Pancreas (tissue), 10 donors: ENCODE results near the gene EZH1. TPM values are rescaled to one million over a fixed set of nuclear protein-coding genes. Genes with fewer than 3 reads are reported as not detected.
"Not testable (repeated sequence)": the region's sequence is repeated elsewhere in the genome, so short reads cannot be mapped to it uniquely, and the experiment has no call there.

Source experiments
- ATAC-seq, 4 donors: fragments of 200-7000 bp; cut with Tn5 transposase; one replicate each; pipeline versions ENCODE4 v1.8.0 to v1.9.1; 2020; ENCODE audit warnings: mild to moderate bottlenecking in 4 of 4, moderate library complexity in 4 of 4
- DNase-seq, 6 donors: peaks; one replicate each; pipeline ENCODE4 v3.0.0-alpha.2; 2020
- FAIRE-seq: peaks from 2 replicates; lab custom pipeline; 2012; peaks lifted over from hg19 to GRCh38; lab: Jason Lieb, UNC
- H3K27ac ChIP-seq, 4 donors: fragments of 200-600 bp; sonication (generic); 1 replicate in 3 of 4; 2 replicates in 1 of 4; pipeline versions ENCODE4 v1.5.0 to v1.8.0; 2020
- H3K27me3 ChIP-seq, 4 donors: fragments of 200-600 bp; one replicate each; pipeline ENCODE4 v1.8.0; 2021
- H3K36me3 ChIP-seq, 3 donors: fragments of 200-600 bp; sonication (generic) in 1 of 3; one replicate each; pipeline versions ENCODE4 v1.5.0 to v1.8.0; 2020 to 2021
- H3K4me1 ChIP-seq, 3 donors: fragments of 200-600 bp; one replicate each; pipeline ENCODE4 v1.8.0; 2021
- H3K4me3 ChIP-seq, 4 donors: fragments of 200-600 bp; sonication (generic) in 2 of 4; one replicate each; pipeline versions ENCODE4 v1.5.0 to v1.8.0; 2020 to 2021
- H3K9me3 ChIP-seq, 4 donors: fragments of 200-600 bp; one replicate each; pipeline ENCODE4 v1.8.0; 2021
- WGBS, 2 donors: extraction: QIAGEN DNeasy Blood & Tissue Kit; methylation state at CpG; one replicate each; pipeline ENCODE4 v1.1.7; 2013; 5-methylcytosine and 5-hydroxymethylcytosine counted together
- intact Hi-C, 3 donors: fragments of 100-400 bp; cut with DNase I; formaldehyde crosslinking; loops; one replicate each; pipeline versions ENCODE4 v1.11.1 to v1.14.2; 2022
- polyA plus RNA-seq, 2 donors: library from polyadenylated mRNA; stranded (reverse); fragments of 200-250 nt; gene quantifications; one replicate each; pipeline ENCODE4 v1.2.3, GENCODE V29; 2013
- total RNA-seq, 6 donors: library from RNA; stranded (reverse); fragmentation: NEBNext Ultra II Directional in 4 of 6; extraction: Animal tissue kit (Norgen Biotek cat#: 25700) in 4 of 6; gene quantifications; one replicate each; pipeline versions ENCODE4 v1.2.1 to v1.2.4, GENCODE V29; 2021 to 2023
- TF ChIP-seq, protein P1 (sequence below), 4 donors: fragments of 200-600 bp; sonication (generic) in 3 of 4; IDR thresholded peaks; one replicate each; pipeline versions ENCODE4 v1.5.0 to v1.8.0; 2021; ENCODE audit warnings: antibody characterized with exemption in 4 of 4
- donor health status: healthy with polysubstance abuse.
- donor health status: DM: no; HTN: no; CAD: no; lungs with moderate emphysema.
- donor health status: DM: no; HTN: no; CAD: no.
- donor health status: control.
- donor health status: control.
- donor health status: Bipolar disorder and iron deficiency.
- donor health status: DM: yes; HTN: yes; CAD: no.
- donor health status: DM: no; HTN: no; CAD: no.
- donor health status: DM: no; HTN: no; CAD: no.
- donor health status: DM: yes; HTN: yes; CAD: no.

Gene EZH1
- total and polyA plus RNA-seq, 8 donors, result 8.8 to 25.4 (median 15.5) TPM

DNA sequence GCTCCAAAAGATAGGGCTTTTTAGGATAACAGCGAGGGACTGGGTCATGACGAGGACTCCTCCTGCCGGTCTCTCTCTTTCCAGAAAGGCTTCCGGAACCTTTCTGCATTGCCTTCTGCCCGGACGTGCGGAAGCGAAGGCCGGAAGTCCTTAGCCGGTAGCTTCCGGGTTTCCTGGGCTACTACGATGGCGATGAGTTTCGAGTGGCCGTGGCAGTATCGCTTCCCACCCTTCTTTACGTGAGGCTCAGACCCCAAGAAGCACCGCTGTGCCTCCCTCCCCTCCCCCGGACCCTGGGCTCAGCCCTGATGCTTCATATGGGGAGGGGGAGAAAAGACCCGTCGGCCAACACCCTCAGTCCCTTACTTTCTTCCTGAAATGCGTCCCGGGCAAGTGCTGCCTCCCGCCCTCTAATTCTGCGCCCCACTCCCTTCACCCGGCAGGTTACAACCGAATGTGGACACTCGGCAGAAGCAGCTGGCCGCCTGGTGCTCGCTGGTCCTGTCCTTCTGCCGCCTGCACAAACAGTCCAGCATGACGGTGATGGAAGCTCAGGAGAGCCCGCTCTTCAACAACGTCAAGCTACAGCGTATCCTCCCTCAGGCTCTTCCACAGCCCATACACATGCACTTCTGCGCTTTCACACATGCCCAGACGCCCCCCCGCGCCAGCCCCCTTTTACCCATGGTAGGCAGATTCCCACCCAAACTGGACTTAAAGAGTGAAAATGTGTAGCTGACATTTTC lies 28.6 kb upstream of the EZH1 start, which contains the start of gene VPS25:
TSS of gene VPS25 (plus strand) at position 160 of the 746 bp plus-strand sequence. CDS start at position 187, 27 bp downstream.
- Histone ChIP-seq H3K27me3 (no peaks in the 10 kb centered on the region), H3K36me3 (peaks cover 0 to 18% (median 12%) of the 10 kb centered on the region in 3 donors), H3K4me1 (peaks cover 0 to 17% (median 0%) of the 10 kb centered on the region in 3 donors), H3K4me3 (peak within 1 kb of the TSS; percentile 55 to 98 (median 76)), H3K9me3 (no peaks in the 10 kb centered on the region), H3K27ac (peak within 1 kb of the TSS; percentile 11 to 71 (median 41))
- peak in 5 of 6 donors; percentile 70 to 80 (median 71) for DNase-seq
- ATAC-seq, result peak; percentile 93 to 99 (median 98)
- TF ChIP-seq, protein P1, sequence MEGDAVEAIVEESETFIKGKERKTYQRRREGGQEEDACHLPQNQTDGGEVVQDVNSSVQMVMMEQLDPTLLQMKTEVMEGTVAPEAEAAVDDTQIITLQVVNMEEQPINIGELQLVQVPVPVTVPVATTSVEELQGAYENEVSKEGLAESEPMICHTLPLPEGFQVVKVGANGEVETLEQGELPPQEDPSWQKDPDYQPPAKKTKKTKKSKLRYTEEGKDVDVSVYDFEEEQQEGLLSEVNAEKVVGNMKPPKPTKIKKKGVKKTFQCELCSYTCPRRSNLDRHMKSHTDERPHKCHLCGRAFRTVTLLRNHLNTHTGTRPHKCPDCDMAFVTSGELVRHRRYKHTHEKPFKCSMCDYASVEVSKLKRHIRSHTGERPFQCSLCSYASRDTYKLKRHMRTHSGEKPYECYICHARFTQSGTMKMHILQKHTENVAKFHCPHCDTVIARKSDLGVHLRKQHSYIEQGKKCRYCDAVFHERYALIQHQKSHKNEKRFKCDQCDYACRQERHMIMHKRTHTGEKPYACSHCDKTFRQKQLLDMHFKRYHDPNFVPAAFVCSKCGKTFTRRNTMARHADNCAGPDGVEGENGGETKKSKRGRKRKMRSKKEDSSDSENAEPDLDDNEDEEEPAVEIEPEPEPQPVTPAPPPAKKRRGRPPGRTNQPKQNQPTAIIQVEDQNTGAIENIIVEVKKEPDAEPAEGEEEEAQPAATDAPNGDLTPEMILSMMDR (IDR thresholded peaks at IDR 0.05), result no peak
- FAIRE-seq, result no peak
- intact Hi-C loops, result no loop called here
- WGBS, 2 donors, result 0% methylated on average over 39 of the region's 39 CpGs

DNA sequence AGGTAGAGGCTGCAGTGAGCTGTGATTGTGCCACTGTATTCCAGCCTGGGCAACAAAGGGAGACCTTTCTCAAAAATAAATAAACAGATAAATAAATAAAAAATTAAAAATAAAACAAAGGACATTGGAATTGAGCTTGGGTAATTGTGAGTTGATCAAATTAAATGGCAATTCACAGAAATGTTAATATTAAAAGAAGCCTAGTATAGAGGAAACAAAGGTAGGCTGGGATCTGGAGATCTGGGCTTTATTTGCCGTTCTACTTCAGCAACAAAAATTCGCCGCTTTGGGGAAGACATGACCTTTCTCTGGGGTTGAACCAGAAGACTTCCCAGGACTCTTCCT lies 28.1 kb upstream of the EZH1 start:
- no peak for DNase-seq
- H3K4me1 ChIP-seq, result peaks cover 0 to 17% (median 0%) of the 10 kb centered on the region in 3 donors
- peak in 3 of 4 donors; percentile 10 to 15 (median 12) for ATAC-seq
- FAIRE-seq, result no peak
- H3K9me3 ChIP-seq, result no peaks in the 10 kb centered on the region
- 3 to 8% methylated on average over 3 of the region's 3 CpGs for WGBS, 2 donors
- TF ChIP-seq, protein P1 (IDR thresholded peaks at IDR 0.05), result no peak
- H3K27me3 ChIP-seq, result no peaks in the 10 kb centered on the region
- peak overlapping the region; percentile 55 to 98 (median 76) for H3K4me3 ChIP-seq
- peak overlapping the region; percentile 11 to 71 (median 41) for H3K27ac ChIP-seq
- peaks cover 0 to 12% (median 6%) of the 10 kb centered on the region in 3 donors for H3K36me3 ChIP-seq
- intact Hi-C loops, result no loop called here

DNA sequence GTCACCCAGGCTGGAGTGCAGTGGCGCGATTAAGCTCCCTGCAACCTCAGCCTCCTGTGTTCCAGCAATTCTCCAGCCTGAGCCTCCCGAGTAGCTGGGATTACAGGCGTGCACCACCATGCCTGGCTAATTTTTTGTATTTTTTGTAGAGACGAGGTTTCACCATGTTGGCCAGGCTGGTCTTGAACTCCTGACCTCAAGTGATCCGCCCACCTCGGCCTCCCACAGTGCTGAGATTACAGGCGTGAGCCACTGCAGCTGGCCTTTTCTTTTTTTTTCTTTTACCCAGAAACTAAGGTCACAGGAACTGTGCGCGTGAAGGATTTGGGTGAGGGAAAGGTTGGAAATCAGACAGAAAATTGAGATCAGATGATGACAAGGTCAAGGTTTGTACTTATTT lies 25.1 kb upstream of the EZH1 start:
- FAIRE-seq, H3K27ac ChIP-seq, ATAC-seq, H3K36me3 ChIP-seq, H3K4me3 ChIP-seq, H3K27me3 ChIP-seq, DNase-seq, intact Hi-C loops, H3K9me3 ChIP-seq: not testable (repeated sequence)
- peaks cover 0 to 17% (median 0%) of the 10 kb centered on the region in 3 donors for H3K4me1 ChIP-seq
- 50 to 52% methylated on average over 10 of the region's 10 CpGs for WGBS, 2 donors

DNA sequence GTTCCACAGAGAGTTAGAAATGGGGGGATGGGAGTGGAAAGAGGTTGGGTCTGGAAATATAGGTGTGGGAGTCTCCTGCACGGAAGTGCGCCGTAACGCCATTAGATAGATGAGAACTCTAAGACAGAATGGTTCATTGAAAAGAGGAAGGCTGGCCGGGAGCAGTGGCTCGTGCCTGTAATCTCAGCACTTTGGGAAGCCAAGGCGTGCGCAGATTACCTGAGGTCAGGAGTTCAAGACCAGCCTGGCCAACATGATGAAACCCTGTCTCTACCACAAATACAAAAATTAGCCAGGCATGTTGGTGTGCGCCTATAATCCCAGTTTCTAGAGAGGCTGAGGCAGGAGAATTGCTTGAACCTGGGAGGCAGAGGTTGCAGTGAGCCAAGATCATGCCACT lies 23.2 kb upstream of the EZH1 start:
- WGBS, 2 donors, result 60 to 65% methylated on average over 9 of the region's 9 CpGs

DNA sequence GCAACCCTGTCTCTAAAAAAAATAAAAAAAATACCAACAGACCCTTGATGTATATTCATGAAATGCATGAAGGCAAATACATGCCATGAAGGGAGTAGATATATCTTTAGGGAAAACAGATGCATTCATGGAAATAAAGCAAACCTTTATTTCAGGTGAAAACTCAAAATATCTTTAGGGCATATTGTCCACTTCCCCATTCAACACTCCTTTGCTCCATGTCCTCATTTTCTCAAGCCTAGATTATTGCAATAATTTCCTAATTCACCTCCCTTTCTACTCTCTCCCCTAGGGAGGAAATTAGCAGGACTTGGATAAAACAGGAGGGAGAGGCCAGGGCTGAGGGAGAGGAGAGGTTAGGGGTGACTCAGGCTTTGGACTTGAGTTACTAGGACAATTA lies 22.7 kb upstream of the EZH1 start:
- intact Hi-C loops, result no loop called here
- FAIRE-seq (no peak), DNase-seq (no peak), ATAC-seq (no peak)
- Histone ChIP-seq H3K9me3 (no peaks in the 10 kb centered on the region), H3K27me3 (no peaks in the 10 kb centered on the region), H3K4me3 (no peak overlapping the region), H3K27ac (no peak overlapping the region), H3K36me3 (no peaks in the 10 kb centered on the region), H3K4me1 (peaks cover 0 to 1% (median 0%) of the 10 kb centered on the region in 3 donors)
- TF ChIP-seq, protein P1 (IDR thresholded peaks at IDR 0.05), result no peak

More for the DNA sequence above, 23.2 kb upstream of the EZH1 start:
- H3K27ac ChIP-seq, ATAC-seq, H3K9me3 ChIP-seq, H3K36me3 ChIP-seq, H3K4me3 ChIP-seq, intact Hi-C loops, DNase-seq, H3K27me3 ChIP-seq, H3K4me1 ChIP-seq, FAIRE-seq: not testable (repeated sequence)

DNA sequence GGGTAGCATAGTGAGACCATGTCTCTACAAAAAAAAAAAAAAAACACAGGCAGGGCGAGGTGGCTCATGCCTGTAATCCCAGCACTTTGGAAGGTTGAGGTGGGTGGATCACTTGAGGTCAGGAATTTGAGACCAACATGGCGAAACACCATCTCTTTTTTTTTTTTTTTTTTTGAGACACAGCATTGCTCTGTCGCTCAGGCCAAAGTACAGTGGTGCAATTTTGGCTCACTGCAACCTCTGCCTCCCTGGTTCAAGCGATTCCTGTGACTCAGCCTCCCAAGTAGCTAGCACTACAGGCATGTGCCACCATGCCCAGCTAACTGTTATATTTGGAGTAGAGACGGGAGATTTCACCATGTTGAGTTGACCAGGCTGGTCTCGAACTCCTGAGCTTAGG lies 21.3 kb upstream of the EZH1 start:
- ATAC-seq (no peak), DNase-seq (no peak), FAIRE-seq (no peak)
- no peaks in the 10 kb centered on the region for H3K4me1 ChIP-seq
- H3K27ac ChIP-seq, result no peak overlapping the region
- TF ChIP-seq, protein P1 (IDR thresholded peaks at IDR 0.05), result no peak
- intact Hi-C loops, result no loop called here
- no peak overlapping the region for H3K4me3 ChIP-seq
- no peaks in the 10 kb centered on the region for H3K36me3 ChIP-seq
- no peaks in the 10 kb centered on the region for H3K27me3 ChIP-seq
- H3K9me3 ChIP-seq, result no peaks in the 10 kb centered on the region
- 78 to 84% methylated on average over 5 to 6 of the region's 6 CpGs for WGBS, 2 donors
